ENCODE data around the gene TRIM64C.
"Not testable (repeated sequence)": the region's sequence is repeated elsewhere in the genome, so short reads cannot be mapped to it uniquely, and the experiment has no call there.

Gene TRIM64C

GRCh38 chr11:49059012-49059411 is at the start of gene TRIM64C:
Gene TRIM64C (minus strand): TSS chr11:49059112. CDS start chr11:49059112, 0 bp downstream.
- DNase-seq = not testable (repeated sequence)

- DNase-seq = not testable (repeated sequence)
Measured at GRCh38 chr11:49102356-49102755, 43.4 kb upstream of the TRIM64C start.

GRCh38 chr11:49069897-49070296 is 11.0 kb upstream of the TRIM64C start:
- not testable (repeated sequence) for DNase-seq

- not testable (repeated sequence) for DNase-seq
Measured at GRCh38 chr11:49049821-49050220, 9.1 kb downstream of the TRIM64C start.

GRCh38 chr11:49048229-49048628 is 10.7 kb downstream of the TRIM64C start:
- DNase-seq = not testable (repeated sequence)

- not testable (repeated sequence) for DNase-seq
Measured at GRCh38 chr11:49028523-49028922, 30.4 kb downstream of the TRIM64C start, which contains the start of gene TRIM49B. Gene TRIM49B (plus strand): TSS chr11:49028823. CDS start chr11:49031600, 2,777 bp downstream.
